Activated T-helper 9 cell treated with anti-CD3 and anti-CD28 coated beads, Interleukin-2, amount 50 U/mL, for 16 hours (primary cell): ENCODE measurements around the gene GMPR.

Experiments used
- DNase-seq: peaks from one replicate; pipeline ENCODE4 v3.0.0-alpha.2; 2020; ENCODE audit warnings: low read depth

Gene GMPR

GRCh38 chr6:16327777-16328325, 89.5 kb downstream of the GMPR start:
- DNase-seq: no peak

DNA sequence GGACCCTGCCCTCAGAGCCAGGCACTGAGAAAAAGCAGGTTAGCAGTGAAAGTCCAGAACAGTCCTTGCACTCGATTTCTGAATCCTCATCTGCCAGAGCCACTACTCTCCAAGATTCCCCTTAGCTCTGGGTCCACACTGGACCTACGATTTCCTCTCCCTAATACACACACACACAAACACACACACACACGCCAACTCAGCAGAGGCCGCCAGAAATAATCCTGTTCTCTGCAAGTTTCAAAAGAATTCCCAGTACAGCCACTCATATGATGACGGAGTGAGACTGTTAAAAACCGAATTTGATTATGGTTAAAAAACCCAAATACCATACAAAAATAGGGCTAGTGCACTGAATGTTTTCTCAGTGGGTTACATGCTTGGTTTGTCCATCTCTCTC, 90.8 kb downstream of the GMPR start:
- no peak for DNase-seq

GRCh38 chr6:16331384-16332174, 93.2 kb downstream of the GMPR start:
- DNase-seq: peak; percentile 62

DNA sequence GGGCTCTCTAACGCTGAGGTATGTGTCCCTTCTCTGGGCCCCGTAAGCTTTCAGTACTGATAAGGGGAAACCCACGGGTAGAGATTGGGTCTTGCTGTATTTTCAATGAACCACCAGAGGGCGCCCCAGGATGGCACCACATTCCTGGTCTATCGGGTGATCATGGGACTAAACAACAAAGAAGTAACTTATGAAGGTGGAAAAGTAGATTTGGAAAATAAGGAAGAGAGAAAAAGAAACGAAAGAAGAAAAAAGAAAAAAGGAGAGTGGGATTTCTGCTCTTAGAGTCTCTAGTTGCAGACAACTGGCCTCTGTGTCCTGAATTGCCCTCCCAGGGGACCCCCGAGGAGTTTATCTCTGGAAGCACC, 93.8 kb downstream of the GMPR start:
- peak; percentile 72 for DNase-seq

DNA sequence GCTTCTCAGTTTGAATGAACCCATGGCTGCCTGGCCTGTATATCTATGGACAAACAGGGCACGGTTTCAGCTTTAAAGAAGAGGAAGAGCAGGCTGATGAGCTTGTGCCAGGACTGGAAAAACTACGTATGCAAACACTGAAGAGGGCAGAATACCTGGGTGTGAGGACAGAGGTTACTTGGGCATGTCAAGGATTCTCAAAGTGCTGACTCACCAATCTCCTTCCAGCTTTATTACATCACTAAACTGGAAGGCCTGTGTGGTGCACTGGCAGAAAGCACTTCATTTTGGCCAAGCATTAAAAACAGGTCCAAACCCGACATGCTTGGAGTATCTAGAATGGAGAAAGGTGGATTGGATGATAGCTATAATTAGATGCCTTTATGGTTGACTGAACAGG, 95.2 kb downstream of the GMPR start:
- no peak for DNase-seq

DNA sequence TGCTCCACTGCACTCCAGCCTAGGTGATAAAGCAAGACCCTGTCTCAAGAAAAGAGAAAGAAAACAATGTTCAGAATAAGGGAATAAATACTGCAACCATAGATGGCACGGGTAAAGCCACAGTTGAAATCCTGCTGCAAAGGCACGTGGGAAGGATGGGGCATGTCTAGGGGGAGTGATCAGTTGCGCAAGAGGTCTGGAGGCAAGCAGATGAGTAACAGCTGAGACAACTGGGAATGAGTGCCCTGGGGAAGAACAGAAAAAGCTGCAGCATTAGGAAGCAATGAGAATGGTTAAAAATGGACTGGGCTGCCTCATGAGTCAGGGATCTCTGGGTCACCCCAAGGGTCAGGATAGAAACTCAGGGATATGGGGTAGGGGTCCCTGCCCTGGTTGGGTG, 96.3 kb downstream of the GMPR start:
- DNase-seq: no peak

DNA sequence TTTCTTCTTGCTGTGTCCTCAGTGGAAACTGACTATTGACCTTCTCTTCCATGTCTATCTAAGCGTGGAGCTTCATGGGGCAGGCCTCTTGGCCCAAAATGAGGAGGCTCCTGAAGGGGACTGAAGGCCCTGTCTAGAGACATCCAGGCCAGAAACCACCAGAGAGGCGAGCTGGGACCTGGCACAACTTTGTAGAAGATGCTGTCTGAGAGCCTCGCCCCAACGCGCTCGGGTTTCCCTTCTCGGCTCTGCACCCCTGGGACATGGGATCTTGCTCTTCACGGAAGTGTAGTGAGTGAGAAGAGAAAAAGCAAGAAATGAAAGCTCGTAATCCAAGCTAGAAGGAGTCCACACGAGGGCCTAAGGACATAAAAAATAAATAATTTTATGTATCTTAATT, 96.8 kb downstream of the GMPR start:
- no peak for DNase-seq

DNA sequence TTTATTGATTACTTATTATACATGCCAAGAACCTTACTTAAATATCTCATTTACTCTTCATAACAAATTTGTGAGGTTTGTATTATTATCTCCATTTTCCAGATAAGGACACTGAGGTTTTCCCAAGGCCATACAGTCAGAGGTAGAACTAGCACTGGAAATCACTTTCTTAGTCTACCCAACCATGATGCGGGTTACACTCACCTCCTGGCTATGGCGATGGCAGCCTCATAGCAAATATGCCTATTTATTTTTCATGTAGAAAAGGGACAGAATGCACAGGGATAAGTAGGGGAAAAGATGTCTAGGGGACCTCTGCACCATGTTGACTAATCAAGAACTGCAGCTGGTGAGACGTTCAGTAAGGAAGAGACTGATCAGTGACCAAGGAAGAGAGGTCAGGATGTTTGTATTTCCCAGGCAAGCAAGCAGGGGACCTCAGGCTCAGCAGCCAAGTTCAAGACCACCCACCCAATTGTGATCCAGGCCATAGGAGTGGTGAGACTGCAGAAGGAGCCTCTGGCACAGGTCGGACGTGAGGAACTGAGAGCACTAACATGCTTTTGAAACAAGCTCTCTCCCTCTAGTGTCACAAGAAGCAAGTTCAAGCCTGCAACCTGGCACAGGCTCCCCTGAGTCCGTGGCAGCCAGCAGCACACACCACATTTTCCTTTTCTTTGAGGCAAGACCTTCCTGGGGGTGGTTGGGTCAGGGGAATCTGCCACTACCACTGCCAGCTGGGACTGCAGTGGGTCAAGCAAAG, 97.8 kb downstream of the GMPR start:
- DNase-seq: no peak

DNA sequence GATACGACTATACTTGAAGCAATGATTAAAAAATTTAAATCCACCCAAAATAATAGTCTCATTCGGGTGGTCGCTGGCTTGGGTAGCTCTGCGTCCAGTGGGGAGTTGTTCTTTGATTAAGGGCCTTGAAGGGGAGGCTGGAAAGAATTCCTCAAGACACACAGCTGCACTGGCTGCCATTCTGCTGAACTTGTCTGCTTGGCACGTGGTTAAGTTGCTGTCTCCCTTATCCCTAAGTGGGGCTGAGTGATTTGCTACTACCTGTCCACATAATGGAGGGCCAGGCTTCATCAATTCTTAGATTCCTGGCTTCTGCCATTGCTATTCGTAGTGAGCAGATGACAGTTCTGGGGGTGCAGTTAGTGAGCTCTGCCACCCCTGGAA, 98.5 kb downstream of the GMPR start:
- no peak for DNase-seq

- DNase-seq: no peak
Measured at GRCh38 chr6:16337295-16337975, 99.0 kb downstream of the GMPR start.

- DNase-seq: no peak
Measured at GRCh38 chr6:16338577-16339264, 100.3 kb downstream of the GMPR start.

GRCh38 chr6:16339265-16339587, 100.8 kb downstream of the GMPR start:
- DNase-seq: no peak

- no peak for DNase-seq
Measured at GRCh38 chr6:16343593-16343992, 105.2 kb downstream of the GMPR start.

- no peak for DNase-seq
Measured at GRCh38 chr6:16344756-16345155, 106.4 kb downstream of the GMPR start.
